Right lobe of liver (tissue), 4 donors: ENCODE results near the gene ARHGEF19.

Experiments
- POLR2A ChIP-seq: fragments of 450-650 bp; IDR thresholded peaks from one replicate; pipeline ENCODE4 v1.6.1; 2017; ENCODE audit warnings: antibody characterized with exemption, mild to moderate bottlenecking
- TF ChIP-seq, protein P1 (sequence below), 4 donors: fragments of 200-600 bp in 3 of 4; fragments of 450-650 bp in 1 of 4; IDR thresholded peaks; one replicate each; pipeline versions ENCODE4 v1.5.1 to v1.8.0; 2016 to 2022; ENCODE audit warnings: antibody characterized with exemption in 4 of 4, mild to moderate bottlenecking in 2 of 4
- donor health status: DM: no; HTN: no; CAD: no.
- donor health status: DM: no; HTN: no; CAD: no.
- donor health status: DM: no; HTN: yes; CAD: no.

GRCh38 chr1:16199700-16200099 is 12.8 kb downstream of the ARHGEF19 start:
- TF ChIP-seq, protein P1, sequence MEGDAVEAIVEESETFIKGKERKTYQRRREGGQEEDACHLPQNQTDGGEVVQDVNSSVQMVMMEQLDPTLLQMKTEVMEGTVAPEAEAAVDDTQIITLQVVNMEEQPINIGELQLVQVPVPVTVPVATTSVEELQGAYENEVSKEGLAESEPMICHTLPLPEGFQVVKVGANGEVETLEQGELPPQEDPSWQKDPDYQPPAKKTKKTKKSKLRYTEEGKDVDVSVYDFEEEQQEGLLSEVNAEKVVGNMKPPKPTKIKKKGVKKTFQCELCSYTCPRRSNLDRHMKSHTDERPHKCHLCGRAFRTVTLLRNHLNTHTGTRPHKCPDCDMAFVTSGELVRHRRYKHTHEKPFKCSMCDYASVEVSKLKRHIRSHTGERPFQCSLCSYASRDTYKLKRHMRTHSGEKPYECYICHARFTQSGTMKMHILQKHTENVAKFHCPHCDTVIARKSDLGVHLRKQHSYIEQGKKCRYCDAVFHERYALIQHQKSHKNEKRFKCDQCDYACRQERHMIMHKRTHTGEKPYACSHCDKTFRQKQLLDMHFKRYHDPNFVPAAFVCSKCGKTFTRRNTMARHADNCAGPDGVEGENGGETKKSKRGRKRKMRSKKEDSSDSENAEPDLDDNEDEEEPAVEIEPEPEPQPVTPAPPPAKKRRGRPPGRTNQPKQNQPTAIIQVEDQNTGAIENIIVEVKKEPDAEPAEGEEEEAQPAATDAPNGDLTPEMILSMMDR (IDR thresholded peaks at IDR 0.05) = no peak
- TF ChIP-seq POLR2A = no peak
